WTC11 (cell line): ENCODE results near the gene TMPRSS6. TPM values are rescaled to one million over a fixed set of nuclear protein-coding genes. Genes with fewer than 3 reads are reported as not detected.

ENCODE experiments used
- ATAC-seq: fragments of 200-7000 bp; cut with Tn5 transposase; 2 replicates; pipeline ENCODE4 v1.10.0; 2021; ENCODE audit warnings: mild to moderate bottlenecking, moderate library complexity
- CTCF ChIA-PET: fragments of 300-600 bp; sonication (Branson Sonifier 250); formaldehyde crosslinking; loops from one replicate; lab custom pipeline; 2021; ENCODE audit warnings: antibody characterized with exemption; lab: Charles Lee
- POLR2A ChIA-PET: fragments of 350-600 bp; sonication (Branson Sonifier 250); formaldehyde crosslinking; loops from one replicate; lab custom pipeline; 2021; ENCODE audit warnings: antibody characterized with exemption; lab: Charles Lee
- DNase-seq: peaks from one replicate; pipeline ENCODE4 v3.0.0; 2021; ENCODE audit warnings: low spot score
- H3K27ac Mint-ChIP-seq: 2 replicates; pipeline ENCODE4 v1.8.0; 2021; ENCODE audit warnings: mixed read lengths
- H3K27me3 Mint-ChIP-seq: 2 replicates; pipeline ENCODE4 v1.8.0; 2021; ENCODE audit warnings: low read depth, mild to moderate bottlenecking, moderate library complexity, mixed read lengths
- H3K36me3 Mint-ChIP-seq: 2 replicates; pipeline ENCODE4 v1.8.0; 2021; ENCODE audit warnings: mixed read lengths
- H3K4me1 Mint-ChIP-seq: 2 replicates; pipeline ENCODE4 v1.8.0; 2022; ENCODE audit warnings: mixed read lengths
- H3K4me3 Mint-ChIP-seq: 2 replicates; pipeline ENCODE4 v1.8.0; 2021; ENCODE audit warnings: mild to moderate bottlenecking, moderate library complexity, mixed read lengths
- H3K9me3 Mint-ChIP-seq: 2 replicates; pipeline ENCODE4 v1.8.0; 2021; ENCODE audit warnings: mixed read lengths
- AFF4 ChIP-seq: sonication (generic); formaldehyde crosslinking; IDR thresholded peaks from 2 replicates; pipeline ENCODE4 v1.8.1; 2023; ENCODE audit warnings: mild to moderate bottlenecking, missing genetic modification reagents, borderline replicate concordance
- ARID4B ChIP-seq: sonication (generic); formaldehyde crosslinking; IDR thresholded peaks from 2 replicates; pipeline ENCODE4 v1.8.0; 2023; ENCODE audit warnings: missing genetic modification reagents, mild to moderate bottlenecking, borderline replicate concordance
- CDX4 ChIP-seq: fragments of 250-450 bp; sonication (Bioruptor Pico); IDR thresholded peaks from 2 replicates; pipeline ENCODE4 v1.9.0; 2021; ENCODE audit warnings: moderate library complexity, mild to moderate bottlenecking, inconsistent platforms, borderline replicate concordance
- CTCF ChIP-seq: fragments of 200-600 bp; IDR thresholded peaks from 2 replicates; pipeline ENCODE4 v1.8.0; 2022; ENCODE audit warnings: antibody characterized with exemption
- HMGXB4 ChIP-seq: sonication (generic); formaldehyde crosslinking; IDR thresholded peaks from 2 replicates; pipeline ENCODE4 v1.8.1; 2023; ENCODE audit warnings: mild to moderate bottlenecking, moderate library complexity, missing genetic modification reagents
- JAZF1 ChIP-seq: fragments of 250-450 bp; sonication (Bioruptor Pico); IDR thresholded peaks from 2 replicates; pipeline ENCODE4 v1.9.0; 2021; ENCODE audit warnings: moderate library complexity, mild to moderate bottlenecking, inconsistent platforms
- JUN ChIP-seq: sonication (generic); formaldehyde crosslinking; IDR thresholded peaks from 2 replicates; pipeline ENCODE4 v1.8.0; 2023; ENCODE audit warnings: mild to moderate bottlenecking, missing genetic modification reagents
- KAT7 ChIP-seq: sonication (generic); formaldehyde crosslinking; IDR thresholded peaks from 2 replicates; pipeline ENCODE4 v1.8.1; 2023; ENCODE audit warnings: missing genetic modification reagents, mild to moderate bottlenecking, borderline replicate concordance
- MXD4 ChIP-seq: fragments of 250-450 bp; sonication (Bioruptor Pico); IDR thresholded peaks from 2 replicates; pipeline ENCODE4 v1.8.0; 2021; ENCODE audit warnings: mild to moderate bottlenecking, moderate library complexity, borderline replicate concordance
- NFYB ChIP-seq: sonication (generic); formaldehyde crosslinking; conservative IDR thresholded peaks from 2 replicates; pipeline ENCODE4 v1.8.0; 2022; ENCODE audit warnings: low read depth, missing genetic modification reagents
- OVOL2 ChIP-seq: fragments of 250-450 bp; sonication (Bioruptor Pico); IDR thresholded peaks from 2 replicates; pipeline ENCODE4 v1.9.0; 2021; ENCODE audit warnings: mild to moderate bottlenecking, borderline replicate concordance
- SMAD3 ChIP-seq: sonication (generic); formaldehyde crosslinking; IDR thresholded peaks from 2 replicates; pipeline ENCODE4 v1.8.0; 2022; ENCODE audit warnings: missing genetic modification reagents, mild to moderate bottlenecking, borderline replicate concordance
- SP1 ChIP-seq: sonication (generic); formaldehyde crosslinking; conservative IDR thresholded peaks from 2 replicates; pipeline ENCODE4 v1.8.1; 2022; ENCODE audit warnings: missing genetic modification reagents
- TCF7 ChIP-seq: sonication (generic); formaldehyde crosslinking; IDR thresholded peaks from 2 replicates; pipeline ENCODE4 v1.8.0; 2022; ENCODE audit warnings: mild to moderate bottlenecking, low read depth, missing genetic modification reagents, moderate library complexity
- TEAD1 ChIP-seq: sonication (generic); formaldehyde crosslinking; IDR thresholded peaks from 2 replicates; pipeline ENCODE4 v1.8.0; 2022; ENCODE audit warnings: mild to moderate bottlenecking, missing genetic modification reagents
- TEAD4 ChIP-seq: sonication (generic); formaldehyde crosslinking; IDR thresholded peaks from 2 replicates; pipeline ENCODE4 v1.8.0; 2022; ENCODE audit warnings: mild to moderate bottlenecking, missing genetic modification reagents
- ZNF263 ChIP-seq: sonication (generic); formaldehyde crosslinking; IDR thresholded peaks from 2 replicates; pipeline ENCODE4 v1.8.1; 2022; ENCODE audit warnings: low read depth, mild to moderate bottlenecking, moderate library complexity, missing genetic modification reagents
- ZNF317 ChIP-seq: sonication (generic); formaldehyde crosslinking; IDR thresholded peaks from 2 replicates; pipeline ENCODE4 v1.8.1; 2023; ENCODE audit warnings: low read depth, mild to moderate bottlenecking, moderate library complexity, missing genetic modification reagents, borderline replicate concordance
- ZNF416 ChIP-seq: fragments of 250-450 bp; sonication (Bioruptor Pico); IDR thresholded peaks from 2 replicates; pipeline ENCODE4 v1.9.0; 2021; ENCODE audit warnings: mild to moderate bottlenecking, inconsistent platforms
- total RNA-seq: library from RNA; stranded (reverse); gene quantifications from 3 replicates; pipeline ENCODE4 v1.2.3, GENCODE V29; 2021

TMPRSS6 gene
- total RNA-seq, 1 experiment from 2014 or later, result 0.11 TPM

GRCh38 chr22:37153901-37154300 lies 44.4 kb upstream of the TMPRSS6 start (continued):
- TF ChIP-seq AFF4 (CRISPR knock-in tag) (no peak), ZNF263 (no peak), TCF7 (CRISPR knock-in tag) (no peak), CTCF (no peak), NFYB (CRISPR knock-in tag) (no peak)

- ATAC-seq (no peak), DNase-seq (no peak)
- TF ChIP-seq CDX4 (CRISPR knock-in tag) (no peak), TEAD4 (CRISPR knock-in tag) (no peak), TEAD1 (no peak)
- Mint-ChIP-seq H3K4me3 (no peak overlapping the region), H3K36me3 (no peaks in the 10 kb centered on the region), H3K27me3 (peaks cover 5% of the 10 kb centered on the region; the same call in 1 of the 2 replicates), H3K4me1 (peaks cover 11% of the 10 kb centered on the region), H3K9me3 (peaks cover 14% of the 10 kb centered on the region), H3K27ac (no peak overlapping the region)
- ChIA-PET POLR2A (no interaction called here), CTCF (interaction anchor here (1.0 kb wide), 1 partner anchor 24 kb away, joined by 4 read pairs; no protein-coding TSS in a partner anchor)
Observed at GRCh38 chr22:37151401-37151800, 41.9 kb upstream of the TMPRSS6 start.

- POLR2A ChIA-PET, result no interaction called here
- Mint-ChIP-seq H3K4me3 (no peak overlapping the region), H3K36me3 (no peaks in the 10 kb centered on the region), H3K4me1 (peaks cover 15% of the 10 kb centered on the region), H3K27ac (no peak overlapping the region), H3K9me3 (peaks cover 14% of the 10 kb centered on the region), H3K27me3 (peaks cover 5% of the 10 kb centered on the region; the same call in 1 of the 2 replicates)
- ATAC-seq (no peak), DNase-seq (no peak)
- CTCF ChIA-PET, result interaction anchor here (1.0 to 1.8 kb wide), 3 partner anchors 24 to 49 kb away, joined by 4 to 11 read pairs (median 10); no protein-coding TSS in a partner anchor
- TF ChIP-seq TEAD4 (CRISPR knock-in tag), result no peak
- TF ChIP-seq SMAD3, result no peak
- TF ChIP-seq JUN (CRISPR knock-in tag), result no peak
- no peak for TF ChIP-seq JAZF1
- no peak for TF ChIP-seq MXD4
- TF ChIP-seq ARID4B (CRISPR knock-in tag), result no peak
- TF ChIP-seq SP1 (CRISPR knock-in tag), result no peak
- TF ChIP-seq HMGXB4 (CRISPR knock-in tag), result no peak
- TF ChIP-seq KAT7 (CRISPR knock-in tag), result no peak
- TF ChIP-seq ZNF317 (CRISPR knock-in tag), result no peak
- TF ChIP-seq OVOL2 (CRISPR knock-in tag), result no peak
- no peak for TF ChIP-seq ZNF416 (CRISPR knock-in tag)
Observed at GRCh38 chr22:37150701-37151100, 41.2 kb upstream of the TMPRSS6 start.
